ENCODE measurements around the gene FMNL1. TPM values are rescaled to one million over a fixed set of nuclear protein-coding genes. Genes with fewer than 3 reads are reported as not detected.

FMNL1 gene
- polyA plus RNA-seq, 1 experiment: 2.0 TPM

- no peaks in the 10 kb centered on the region for H3K36me3 ChIP-seq (ENCODE audit: control insufficient read depth, insufficient read depth, low read length)
- no peak for TF ChIP-seq CTCF (IDR thresholded peaks at IDR 0.05; ENCODE audit: insufficient read depth, low read depth, low read length)
- ChIA-PET POLR2A (no interaction called here), CTCF (interaction anchor here (1.4 to 10.2 kb wide), 4 partner anchors 20 to 42 kb away, joined by 5 to 62 read pairs (median 12); partner anchors contain the start of genes ACBD4 and HEXIM1)
- no peak overlapping the region for H3K4me3 ChIP-seq (ENCODE audit: low read depth, low read length)
- no peaks in the 10 kb centered on the region for H3K27me3 ChIP-seq (ENCODE audit: control insufficient read depth, insufficient read depth, low read length)
- no peak for DNase-seq (ENCODE audit: low read depth)
Observed at GRCh38 chr17:45177563-45177962, 44.1 kb upstream of the FMNL1 start.

GRCh38 chr17:45184144-45184543 lies 37.5 kb upstream of the FMNL1 start:
- TF ChIP-seq CTCF (IDR thresholded peaks at IDR 0.05; ENCODE audit: insufficient read depth, low read depth, low read length): no peak
- DNase-seq (ENCODE audit: low read depth): no peak
- Histone ChIP-seq H3K4me3 (ENCODE audit: low read depth, low read length) (no peak overlapping the region), H3K36me3 (ENCODE audit: control insufficient read depth, insufficient read depth, low read length) (no peaks in the 10 kb centered on the region), H3K27me3 (ENCODE audit: control insufficient read depth, insufficient read depth, low read length) (no peaks in the 10 kb centered on the region; the same call in 1 of the 2 replicates)
- ChIA-PET CTCF (interaction anchor here (1.1 to 2.7 kb wide), 3 partner anchors 9 to 14 kb away, joined by 3 to 11 read pairs (median 5); no protein-coding TSS in a partner anchor), POLR2A (no interaction called here)

- Histone ChIP-seq H3K4me3 (ENCODE audit: low read depth, low read length) (no peak overlapping the region), H3K36me3 (ENCODE audit: control insufficient read depth, insufficient read depth, low read length) (no peaks in the 10 kb centered on the region), H3K27me3 (ENCODE audit: control insufficient read depth, insufficient read depth, low read length) (no peaks in the 10 kb centered on the region; the same call in 1 of the 2 replicates)
- no peak for TF ChIP-seq CTCF (IDR thresholded peaks at IDR 0.05; ENCODE audit: insufficient read depth, low read depth, low read length)
- no peak for DNase-seq (ENCODE audit: low read depth)
- POLR2A ChIA-PET: no interaction called here
- CTCF ChIA-PET: interaction anchor here (1.5 kb wide), 1 partner anchor 52 kb away, joined by 7 read pairs; the partner anchor contains the start of gene ACBD4
Observed at GRCh38 chr17:45186801-45187354, 34.8 kb upstream of the FMNL1 start.

- Histone ChIP-seq H3K4me3 (ENCODE audit: low read depth, low read length) (no peak overlapping the region), H3K36me3 (ENCODE audit: control insufficient read depth, insufficient read depth, low read length) (no peaks in the 10 kb centered on the region), H3K27me3 (ENCODE audit: control insufficient read depth, insufficient read depth, low read length) (no peaks in the 10 kb centered on the region)
- TF ChIP-seq CTCF (IDR thresholded peaks at IDR 0.05; ENCODE audit: insufficient read depth, low read depth, low read length): no peak
- ChIA-PET CTCF (interaction anchor here (2.4 to 3.0 kb wide), 2 partner anchors 9 to 54 kb away, joined by 13 to 15 read pairs; partner anchors contain the start of gene ACBD4), POLR2A (interaction anchor here (0.6 kb wide), 1 partner anchor 16 kb away, joined by 5 read pairs; no protein-coding TSS in a partner anchor)
- DNase-seq (ENCODE audit: low read depth): no peak
Observed at GRCh38 chr17:45189009-45189408, 32.7 kb upstream of the FMNL1 start.

- no peak for DNase-seq (ENCODE audit: low read depth)
- no peak for TF ChIP-seq CTCF (IDR thresholded peaks at IDR 0.05; ENCODE audit: insufficient read depth, low read depth, low read length)
- Histone ChIP-seq H3K27me3 (ENCODE audit: control insufficient read depth, insufficient read depth, low read length) (no peaks in the 10 kb centered on the region), H3K4me3 (ENCODE audit: low read depth, low read length) (no peak overlapping the region), H3K36me3 (ENCODE audit: control insufficient read depth, insufficient read depth, low read length) (no peaks in the 10 kb centered on the region)
- ChIA-PET POLR2A (interaction anchor here (0.5 kb wide), 1 partner anchor 18 kb away, joined by 6 read pairs; no protein-coding TSS in a partner anchor), CTCF (interaction anchor here (0.8 to 3.0 kb wide), 4 partner anchors 11 to 55 kb away, joined by 3 to 15 read pairs (median 6); partner anchors contain the start of gene ACBD4)
Observed at GRCh38 chr17:45190503-45191255, 31.0 kb upstream of the FMNL1 start.

Data from BJ (cell line).